GM10847 (cell line): ENCODE data around the gene RAI2.

Experiments used
- POLR2A ChIP-seq: IDR thresholded peaks from 2 replicates; pipeline ENCODE4 v1.6.1; 2011; ENCODE audit not compliant: insufficient read length; ENCODE audit errors: extremely low read depth

Gene RAI2

GRCh38 chrX:17860811-17861488, at the start of gene RAI2:
TSS of gene RAI2 (minus strand) at chrX:17861298. CDS start at chrX:17802010, 59,288 bp downstream.
- TF ChIP-seq POLR2A, result no peak

- no peak for TF ChIP-seq POLR2A
These were observed 27.3 kb upstream of the RAI2 start for GRCh38 chrX:17888421-17888820.

GRCh38 chrX:17882680-17883079, 21.6 kb upstream of the RAI2 start:
- no peak for TF ChIP-seq POLR2A

- no peak for TF ChIP-seq POLR2A
These were observed 17.1 kb upstream of the RAI2 start for GRCh38 chrX:17878028-17878670.

- TF ChIP-seq POLR2A, result no peak
These were observed 15.0 kb upstream of the RAI2 start for GRCh38 chrX:17876135-17876534.

GRCh38 chrX:17869580-17869979, 8.5 kb upstream of the RAI2 start:
- TF ChIP-seq POLR2A, result no peak

GRCh38 chrX:17861489-17862011, 452 bp upstream of the RAI2 start:
- no peak for TF ChIP-seq POLR2A

- TF ChIP-seq POLR2A, result no peak
These were observed 818 bp downstream of the RAI2 start for GRCh38 chrX:17860179-17860780.

- no peak for TF ChIP-seq POLR2A
These were observed 1.4 kb downstream of the RAI2 start for GRCh38 chrX:17859609-17860178.

- TF ChIP-seq POLR2A, result no peak
These were observed 6.6 kb downstream of the RAI2 start for GRCh38 chrX:17854531-17854930.

GRCh38 chrX:17854069-17854468, 7.0 kb downstream of the RAI2 start:
- no peak for TF ChIP-seq POLR2A

GRCh38 chrX:17851874-17852273, 9.2 kb downstream of the RAI2 start:
- TF ChIP-seq POLR2A, result no peak

- TF ChIP-seq POLR2A, result no peak
These were observed 12.4 kb downstream of the RAI2 start for GRCh38 chrX:17848545-17849265.

- no peak for TF ChIP-seq POLR2A
These were observed 15.1 kb downstream of the RAI2 start for GRCh38 chrX:17846045-17846444.

- TF ChIP-seq POLR2A, result no peak
These were observed 16.9 kb downstream of the RAI2 start for GRCh38 chrX:17844236-17844635.
